ENCODE results near the gene CNOT1.
A peak's percentile ranks its signal among the peaks of the same experiment; 100 is the strongest.

The CNOT1 gene

GRCh38 chr16:58515125-58515870 lies 114.3 kb downstream of the CNOT1 start, which contains the start of gene SETD6:
Gene SETD6, plus strand, starts transcription at chr16:58515517. Its CDS starts 21 bp downstream, at chr16:58515538.
- DNase-seq = peak; percentile 72

GRCh38 chr16:58513874-58514273 lies 115.8 kb downstream of the CNOT1 start:
- no peak for DNase-seq

DNA sequence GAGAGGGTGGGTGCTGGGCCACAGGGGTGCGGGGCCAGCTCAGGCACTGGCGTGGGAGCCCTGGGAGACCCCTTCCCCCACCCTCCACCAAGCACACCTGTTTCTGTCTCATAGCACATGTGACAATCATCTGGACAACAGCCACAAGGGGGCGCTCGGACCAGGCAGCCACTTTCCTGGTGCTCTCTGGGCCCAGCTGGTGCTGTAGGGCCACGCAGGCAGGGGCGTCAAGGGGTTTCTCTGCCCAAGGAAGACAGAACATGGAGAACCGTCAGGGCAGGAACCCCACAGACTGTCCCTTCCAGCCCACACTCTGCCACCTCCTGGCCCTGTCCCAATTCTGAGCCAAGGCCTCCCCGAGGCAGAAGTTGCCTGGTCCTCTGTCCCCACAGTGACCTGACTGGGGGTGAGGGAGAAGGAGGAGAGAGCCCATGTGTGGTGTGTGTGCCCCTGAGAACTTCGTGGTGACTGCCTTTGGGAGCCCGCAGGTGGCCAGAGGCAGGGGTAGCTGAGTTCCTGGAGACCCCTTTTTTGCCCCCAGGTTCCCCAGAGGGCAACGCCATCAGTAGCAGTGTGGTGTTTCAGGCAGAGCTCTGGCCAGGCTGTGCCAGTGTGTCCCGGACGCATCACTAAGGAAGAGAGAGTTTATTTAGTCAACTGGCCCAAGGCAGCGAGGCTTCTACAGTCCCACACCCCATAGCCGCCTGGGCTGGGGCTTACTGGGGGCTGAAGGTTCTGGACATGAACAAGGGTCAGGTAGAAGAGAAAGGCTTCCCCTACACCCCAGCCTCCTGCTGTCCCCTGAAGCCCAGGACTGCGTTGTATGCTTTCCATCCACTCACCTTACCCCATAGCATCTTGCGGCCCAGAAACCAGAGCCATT lies 117.5 kb downstream of the CNOT1 start:
- DNase-seq = peak; percentile 42

DNA sequence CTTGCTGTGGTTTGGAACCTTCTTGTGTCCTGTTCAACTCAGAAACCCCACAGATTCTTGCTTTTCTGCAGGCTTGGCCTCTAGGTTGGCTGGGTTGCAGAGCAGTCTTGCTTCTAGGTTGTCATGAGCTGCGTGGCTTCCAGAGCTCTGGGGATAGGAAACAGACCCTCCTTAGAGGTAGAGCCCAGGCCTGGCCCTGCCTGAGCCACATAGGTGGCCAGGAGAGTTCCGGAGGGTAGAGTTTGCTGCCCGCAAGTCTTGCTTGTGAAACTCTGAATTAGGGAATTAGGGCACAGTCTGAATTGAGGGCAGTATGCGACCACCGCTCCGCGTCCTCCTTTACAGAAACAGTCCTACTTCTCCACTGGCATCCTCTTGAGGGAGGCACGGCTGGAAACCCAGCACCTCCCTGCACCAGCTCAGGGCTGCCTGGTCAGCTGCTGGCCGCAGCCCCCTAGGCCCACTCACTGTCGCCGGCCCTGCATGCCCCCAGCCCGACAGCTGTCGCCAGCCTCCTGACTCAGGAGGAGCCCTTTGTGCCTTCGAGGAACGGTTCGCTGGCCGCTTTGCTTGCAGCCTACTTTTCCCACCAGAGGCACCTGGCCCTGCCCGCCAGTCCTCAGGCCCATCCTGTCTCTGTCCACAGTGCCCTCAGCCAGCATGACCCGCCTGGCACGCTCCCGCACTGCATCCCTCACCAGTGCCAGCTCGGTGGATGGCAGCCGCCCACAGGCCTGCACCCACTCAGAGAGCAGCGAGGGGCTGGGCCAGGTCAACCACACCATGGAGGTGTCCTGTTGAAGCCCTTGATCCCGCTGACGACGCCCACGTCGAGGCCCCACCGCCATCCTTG lies 118.6 kb downstream of the CNOT1 start:
- DNase-seq = no peak

DNA sequence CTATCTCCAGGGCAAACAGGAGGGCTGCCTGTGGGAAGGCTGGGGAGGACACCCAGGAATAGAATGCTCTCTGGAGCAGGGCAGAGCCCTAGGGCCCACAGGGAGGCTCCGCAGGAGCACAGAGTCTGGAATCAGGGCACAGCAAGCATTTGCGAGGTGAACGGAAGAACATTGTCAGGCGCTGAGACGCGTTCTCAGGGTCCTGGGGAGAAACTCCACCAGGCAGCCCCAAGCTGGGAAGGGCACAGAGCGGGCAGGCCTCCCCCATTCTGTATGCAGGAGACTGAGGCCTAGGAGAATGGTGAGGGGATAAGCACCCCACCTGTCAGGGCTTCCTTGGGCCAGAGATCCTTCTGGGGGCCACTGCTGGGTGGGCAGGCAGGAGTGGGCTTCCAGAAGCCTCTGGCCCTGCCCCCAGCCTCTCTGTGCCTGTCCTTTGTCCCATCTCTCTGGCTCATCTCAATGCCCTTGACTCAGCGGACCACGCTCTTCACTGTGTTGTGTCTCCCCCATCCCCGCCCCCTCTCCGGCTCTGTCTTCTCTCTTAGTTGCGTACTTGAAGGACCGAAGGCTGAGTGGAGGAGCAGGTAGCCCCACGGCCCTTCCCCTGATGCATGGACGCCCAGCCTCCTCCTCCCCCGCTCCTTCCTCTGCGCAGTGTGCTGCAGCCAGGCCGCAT lies 119.4 kb downstream of the CNOT1 start:
- DNase-seq = no peak

DNA sequence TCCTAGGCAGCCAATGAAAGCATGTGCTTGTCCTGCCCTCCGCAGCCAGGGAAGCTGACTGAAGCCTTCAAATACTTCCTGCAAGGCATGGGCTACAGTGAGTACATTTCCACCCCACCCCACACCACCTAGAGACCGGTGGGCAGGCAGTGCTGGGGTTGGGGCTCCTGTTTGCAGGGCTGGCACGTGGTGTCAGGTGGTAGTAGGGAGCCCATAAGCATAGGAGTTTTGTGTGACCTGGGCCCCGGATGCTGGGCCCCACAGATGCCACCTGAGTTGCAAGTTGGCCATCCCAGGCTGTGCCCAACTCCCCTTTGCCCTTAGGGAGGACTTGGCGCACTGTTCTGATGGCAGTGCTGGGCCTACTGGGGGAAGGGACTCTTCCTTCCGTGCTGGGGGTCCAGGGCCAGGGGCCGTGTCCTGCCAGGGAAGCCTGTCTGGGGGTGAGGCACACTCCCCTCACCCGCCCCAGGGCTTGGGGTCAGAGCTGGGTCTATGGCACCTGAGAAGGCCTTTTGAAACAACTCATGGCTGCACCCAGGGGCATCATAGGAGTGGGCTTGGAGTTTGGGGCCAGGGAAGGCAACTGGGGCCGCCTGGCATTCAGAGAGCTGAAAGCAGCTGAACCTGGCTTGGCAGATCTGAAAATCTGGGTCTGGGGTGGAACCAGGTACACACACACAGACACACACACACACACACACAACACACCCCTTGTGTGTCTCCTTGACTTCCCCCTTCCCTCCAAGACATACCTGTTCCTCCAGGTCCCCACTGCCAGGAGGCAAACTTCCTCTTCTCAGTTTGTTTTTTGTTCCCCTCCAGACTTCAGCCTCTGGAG lies 120.2 kb downstream of the CNOT1 start:
- DNase-seq = no peak

- DNase-seq = no peak
Observed at GRCh38 chr16:58508671-58509251, 120.9 kb downstream of the CNOT1 start.

- no peak for DNase-seq
Observed at GRCh38 chr16:58507963-58508670, 121.5 kb downstream of the CNOT1 start.

GRCh38 chr16:58507195-58507962 lies 122.2 kb downstream of the CNOT1 start:
- DNase-seq = no peak

DNA sequence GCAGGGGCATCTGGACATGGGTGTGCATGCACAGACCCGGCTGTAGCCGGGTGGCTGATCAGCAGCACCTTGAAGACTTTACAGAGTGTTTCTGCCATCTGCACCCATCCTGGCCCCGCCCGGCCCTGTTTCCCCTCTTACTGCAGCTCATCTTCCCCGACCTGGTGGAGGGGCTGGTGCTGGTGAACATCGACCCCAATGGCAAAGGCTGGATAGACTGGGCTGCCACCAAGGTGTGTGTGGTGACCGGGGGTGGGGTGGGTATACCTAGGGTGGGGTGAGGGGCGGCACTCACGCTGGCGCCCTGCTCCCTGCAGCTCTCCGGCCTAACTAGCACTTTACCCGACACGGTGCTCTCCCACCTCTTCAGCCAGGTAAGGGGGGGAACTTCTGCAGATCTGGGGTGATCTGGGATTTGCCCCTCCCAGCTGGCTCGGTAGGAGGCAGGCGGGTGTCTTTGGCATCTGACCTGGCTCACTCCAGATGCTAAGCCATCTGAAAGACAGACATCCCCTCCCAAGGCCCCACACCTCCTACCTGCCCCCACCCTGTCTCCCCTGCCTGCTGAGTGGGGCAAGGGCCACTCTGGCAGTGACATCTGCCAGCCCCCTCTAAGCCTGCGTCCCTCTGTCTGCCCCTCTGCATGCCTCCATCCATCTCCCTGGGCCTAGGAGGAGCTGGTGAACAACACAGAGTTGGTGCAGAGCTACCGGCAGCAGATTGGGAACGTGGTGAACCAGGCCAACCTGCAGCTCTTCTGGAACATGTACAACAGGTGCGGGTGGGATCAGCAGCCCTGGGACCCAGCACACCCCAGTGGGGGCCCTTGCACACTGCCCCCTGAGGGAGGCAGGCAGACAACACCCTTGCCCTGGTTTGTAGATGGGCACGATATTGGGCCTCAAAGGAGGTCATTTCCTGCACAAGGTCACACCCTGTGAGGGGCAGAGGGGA lies 123.1 kb downstream of the CNOT1 start:
- DNase-seq = no peak

- DNase-seq = no peak
Observed at GRCh38 chr16:58503863-58504688, 125.5 kb downstream of the CNOT1 start.

GRCh38 chr16:58503166-58503862 lies 126.3 kb downstream of the CNOT1 start:
- DNase-seq = no peak

DNA sequence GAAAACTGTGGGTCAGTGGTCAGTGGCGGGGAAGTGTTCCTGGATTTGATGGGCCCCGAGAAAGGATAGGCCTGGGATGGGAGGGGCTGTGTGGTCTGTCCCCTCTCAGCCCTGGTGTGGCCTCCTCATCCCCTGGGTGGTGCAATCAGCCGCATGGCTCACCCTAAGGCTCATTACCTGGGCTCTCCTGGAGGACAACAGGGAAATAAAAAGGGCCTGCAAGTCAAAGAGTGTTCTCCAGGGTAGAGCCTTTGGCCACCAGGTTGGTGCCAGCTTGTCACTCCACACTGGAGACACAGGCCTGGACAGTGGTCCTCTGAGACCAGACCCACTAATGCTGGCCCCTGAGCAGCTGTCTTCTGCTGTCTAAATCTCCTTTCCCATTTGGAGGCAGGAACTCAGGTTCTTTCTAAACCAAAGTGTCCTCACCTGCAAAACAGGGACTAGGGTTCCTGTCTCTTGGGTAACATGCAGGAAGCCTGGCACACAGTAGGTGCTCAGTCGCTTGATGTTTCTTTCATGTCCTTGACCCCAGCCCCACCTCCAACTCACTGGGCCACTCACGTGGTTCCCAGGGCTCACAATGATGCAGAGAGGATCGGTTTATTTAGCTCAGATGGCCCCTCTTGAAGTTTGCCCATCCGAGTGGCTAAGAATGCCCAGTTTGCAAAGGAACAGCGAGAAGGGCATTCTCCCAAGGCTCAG lies 127.3 kb downstream of the CNOT1 start:
- DNase-seq = no peak

DNA sequence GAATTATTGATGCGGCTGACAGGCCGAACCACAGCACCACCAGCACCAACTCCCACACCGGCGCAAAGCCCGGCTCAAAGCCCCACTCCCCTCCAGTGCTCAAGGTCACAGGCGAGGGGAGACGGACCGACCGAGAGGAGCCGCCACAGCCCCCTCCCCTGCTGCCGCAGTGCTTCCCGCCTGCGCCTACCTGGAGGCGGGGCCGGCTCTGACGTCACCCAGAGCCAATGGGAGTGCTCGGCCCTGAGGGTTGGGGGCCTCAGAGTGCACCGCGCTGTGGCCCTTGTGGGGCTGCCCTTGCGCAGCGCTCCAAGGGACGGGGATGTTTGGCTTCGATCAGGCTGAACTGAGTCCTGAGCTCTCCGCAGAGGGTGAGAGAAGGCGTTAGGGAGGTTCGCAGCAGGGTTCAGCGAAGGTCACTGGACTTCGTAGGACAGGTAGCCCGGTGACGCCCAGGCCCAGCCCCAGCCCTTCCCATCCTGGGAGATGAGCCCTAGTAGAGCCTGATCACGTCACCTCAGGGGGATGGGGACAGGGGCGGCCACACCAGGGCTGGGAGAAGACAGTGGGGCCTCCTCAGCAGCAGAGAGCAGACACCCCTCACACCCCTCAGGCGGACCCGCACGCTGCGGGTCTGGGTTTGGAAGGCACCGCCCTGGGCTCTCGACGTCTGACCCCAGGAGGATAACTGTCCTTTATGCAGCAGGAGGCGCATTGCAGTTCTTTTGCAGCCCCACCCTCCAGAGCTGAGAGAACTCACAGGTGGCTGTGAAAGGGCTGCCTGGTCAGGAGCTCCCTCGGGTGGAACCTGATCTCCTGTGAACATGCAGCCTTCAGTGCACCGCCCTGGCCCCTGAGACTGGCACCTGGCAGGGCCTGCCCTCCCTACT lies 128.1 kb downstream of the CNOT1 start:
- DNase-seq = peak; percentile 38

All from NCI-H1092 (cell line).